22Rv1 (cell line): ENCODE results near the gene RYR2.

ENCODE experiments used
- H3K27ac ChIP-seq: fragments of 450-650 bp; 2 replicates; pipeline ENCODE4 v1.5.1; 2017
- ZFX ChIP-seq: fragments of 450-650 bp; IDR thresholded peaks from 2 replicates; pipeline ENCODE4 v1.6.1; 2017; ENCODE audit warnings: antibody characterized with exemption, borderline replicate concordance
- TF ChIP-seq, protein P1 (sequence below): fragments of 450-650 bp; IDR thresholded peaks from 2 replicates; pipeline ENCODE4 v1.5.1; 2017; ENCODE audit warnings: mild to moderate bottlenecking

RYR2 gene

DNA sequence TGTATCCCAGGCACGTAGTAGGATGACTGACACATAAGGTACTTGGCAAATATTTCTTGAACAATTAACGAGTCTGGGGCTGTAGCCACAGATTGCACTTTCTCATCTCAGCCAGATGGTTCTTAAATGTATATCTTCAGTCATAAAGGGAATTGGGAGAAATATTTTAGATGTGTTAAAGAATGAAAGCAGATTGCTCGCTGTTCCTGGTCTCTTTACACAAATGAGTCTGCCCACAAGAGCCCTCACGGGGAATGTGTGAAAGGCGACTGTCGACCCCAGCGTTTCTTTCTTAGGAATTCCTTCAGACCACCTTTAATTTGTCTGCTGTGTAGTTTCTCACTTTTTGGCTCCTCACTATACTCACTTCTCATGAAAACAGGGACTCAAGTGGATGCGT is 38.5 kb upstream of the RYR2 start:
- TF ChIP-seq ZFX: no peak
- TF ChIP-seq, protein P1, sequence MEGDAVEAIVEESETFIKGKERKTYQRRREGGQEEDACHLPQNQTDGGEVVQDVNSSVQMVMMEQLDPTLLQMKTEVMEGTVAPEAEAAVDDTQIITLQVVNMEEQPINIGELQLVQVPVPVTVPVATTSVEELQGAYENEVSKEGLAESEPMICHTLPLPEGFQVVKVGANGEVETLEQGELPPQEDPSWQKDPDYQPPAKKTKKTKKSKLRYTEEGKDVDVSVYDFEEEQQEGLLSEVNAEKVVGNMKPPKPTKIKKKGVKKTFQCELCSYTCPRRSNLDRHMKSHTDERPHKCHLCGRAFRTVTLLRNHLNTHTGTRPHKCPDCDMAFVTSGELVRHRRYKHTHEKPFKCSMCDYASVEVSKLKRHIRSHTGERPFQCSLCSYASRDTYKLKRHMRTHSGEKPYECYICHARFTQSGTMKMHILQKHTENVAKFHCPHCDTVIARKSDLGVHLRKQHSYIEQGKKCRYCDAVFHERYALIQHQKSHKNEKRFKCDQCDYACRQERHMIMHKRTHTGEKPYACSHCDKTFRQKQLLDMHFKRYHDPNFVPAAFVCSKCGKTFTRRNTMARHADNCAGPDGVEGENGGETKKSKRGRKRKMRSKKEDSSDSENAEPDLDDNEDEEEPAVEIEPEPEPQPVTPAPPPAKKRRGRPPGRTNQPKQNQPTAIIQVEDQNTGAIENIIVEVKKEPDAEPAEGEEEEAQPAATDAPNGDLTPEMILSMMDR: no peak
- no peak overlapping the region for H3K27ac ChIP-seq

DNA sequence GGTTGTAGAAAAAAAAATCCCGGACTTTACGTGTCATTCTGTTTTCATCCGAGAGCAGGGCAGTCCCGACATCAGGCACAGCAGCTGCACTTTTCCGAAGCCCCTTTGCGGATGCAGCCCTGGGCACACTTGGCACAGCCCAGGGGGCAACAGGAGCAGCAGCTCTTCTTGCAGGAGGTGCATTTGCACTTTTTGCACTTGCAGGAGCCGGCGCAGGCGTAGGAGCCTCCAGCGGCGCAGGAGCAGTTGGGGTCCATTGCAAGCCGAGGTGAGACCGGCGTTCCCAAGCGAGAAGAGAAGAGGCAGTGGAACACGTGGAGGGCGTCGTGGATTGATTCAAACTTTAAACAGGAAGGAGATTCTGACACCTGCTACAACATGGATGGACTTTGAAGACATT is 37.9 kb upstream of the RYR2 start, which contains the start of gene MT1HL1:
Gene MT1HL1, minus strand, starts transcription at position 326 of the 400 bp plus-strand sequence. Its CDS starts 69 bp downstream, at position 257.
- no peak within 1 kb of the TSS for H3K27ac ChIP-seq
- TF ChIP-seq, protein P1: no peak
- TF ChIP-seq ZFX: no peak

DNA sequence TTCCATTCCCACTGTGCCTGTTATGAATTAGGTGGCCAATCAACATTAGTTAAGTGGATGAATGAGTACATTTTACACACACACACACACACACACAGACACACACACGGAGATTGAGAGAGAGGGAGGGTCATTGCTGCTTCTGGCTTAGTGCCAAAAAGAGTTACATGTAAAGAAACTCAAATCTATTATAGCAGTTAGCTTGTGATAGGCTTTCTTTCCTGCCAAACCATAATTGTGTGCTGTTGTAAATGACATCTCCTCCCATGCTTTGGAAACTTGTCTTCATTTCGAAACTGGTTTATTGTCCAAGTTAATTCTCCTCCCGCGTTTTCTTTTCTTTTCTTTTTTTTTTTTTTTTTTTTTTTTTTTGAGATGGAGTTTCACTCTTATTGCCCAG is 36.3 kb upstream of the RYR2 start:
- TF ChIP-seq, protein P1: no peak
- no peak for TF ChIP-seq ZFX

DNA sequence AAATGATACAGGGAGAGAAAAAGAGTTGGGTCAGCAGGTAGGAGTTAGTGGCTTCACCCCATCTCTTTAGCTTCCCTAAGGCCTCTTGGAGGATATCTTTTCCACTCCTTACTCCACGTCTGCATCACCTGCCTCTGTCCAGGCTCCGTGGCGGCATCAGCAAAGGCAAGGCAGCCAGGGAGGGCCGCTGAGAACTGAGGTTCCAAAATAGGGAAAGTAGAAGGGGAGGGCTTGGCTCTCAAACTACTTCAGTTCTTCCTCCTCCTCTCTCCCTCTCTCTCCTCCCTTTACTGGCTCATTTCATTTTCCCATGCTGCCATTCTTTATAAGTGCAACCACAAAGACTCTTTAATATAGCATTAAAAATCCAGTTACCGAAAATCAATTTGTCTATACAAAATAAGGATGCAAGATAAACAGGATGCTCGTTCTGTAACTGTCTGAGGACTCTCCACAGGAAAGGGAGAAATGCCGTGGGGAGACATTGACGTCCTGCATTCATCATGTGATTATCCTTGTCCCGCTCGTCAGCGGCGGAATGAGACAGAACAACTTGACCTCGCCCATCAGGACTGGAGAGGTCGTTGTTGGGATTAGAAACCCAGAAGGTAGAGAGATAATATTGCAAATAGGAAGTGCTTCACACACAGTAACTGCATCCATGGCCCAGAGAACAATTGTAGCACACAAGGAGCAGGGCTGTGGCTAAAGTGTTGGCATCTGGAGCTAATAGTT is 34.7 kb upstream of the RYR2 start:
- TF ChIP-seq, protein P1: no peak
- TF ChIP-seq ZFX: no peak
- H3K27ac ChIP-seq: no peak overlapping the region

More for the DNA sequence above, 36.3 kb upstream of the RYR2 start:
- no peak overlapping the region for H3K27ac ChIP-seq

DNA sequence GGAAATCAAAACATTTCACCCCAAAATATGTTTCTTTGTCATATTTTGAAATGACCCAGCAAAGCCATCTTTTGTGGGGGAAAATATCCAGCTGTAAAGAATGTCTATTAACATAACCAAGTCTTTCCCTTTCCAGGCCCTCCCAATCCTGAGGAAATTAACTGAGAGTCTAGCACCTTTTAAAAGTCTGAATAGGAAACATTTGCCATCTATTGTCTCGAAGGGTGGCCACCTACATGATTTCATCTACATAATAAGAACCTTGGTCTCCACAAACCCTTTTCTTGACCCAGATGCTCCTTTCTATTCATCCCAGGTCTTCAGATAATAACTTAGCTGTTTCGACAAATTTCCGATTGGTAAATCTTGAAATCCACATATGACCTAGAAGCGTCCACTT is 32.4 kb upstream of the RYR2 start:
- no peak overlapping the region for H3K27ac ChIP-seq
- TF ChIP-seq, protein P1: no peak
- TF ChIP-seq ZFX: no peak

DNA sequence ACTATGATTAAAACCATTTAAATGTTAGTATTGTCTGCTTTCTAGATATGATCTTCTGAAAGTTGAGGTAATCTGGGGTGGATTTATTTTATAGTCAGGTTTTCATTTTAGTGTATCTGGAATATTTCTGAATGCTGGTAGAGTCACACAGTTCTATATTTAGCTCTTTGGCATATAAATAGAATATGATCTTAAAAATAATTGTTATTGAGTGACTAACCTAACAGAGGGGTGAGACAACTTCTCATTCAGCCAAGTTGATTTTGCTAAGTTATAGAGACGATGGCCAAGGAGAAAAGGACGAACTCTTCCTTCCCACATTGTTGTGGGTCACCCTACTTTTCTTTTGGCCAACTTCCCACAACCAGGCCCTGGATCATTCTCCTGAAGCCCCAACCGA is 30.6 kb upstream of the RYR2 start:
- TF ChIP-seq ZFX: no peak
- TF ChIP-seq, protein P1: no peak
- no peak overlapping the region for H3K27ac ChIP-seq

DNA sequence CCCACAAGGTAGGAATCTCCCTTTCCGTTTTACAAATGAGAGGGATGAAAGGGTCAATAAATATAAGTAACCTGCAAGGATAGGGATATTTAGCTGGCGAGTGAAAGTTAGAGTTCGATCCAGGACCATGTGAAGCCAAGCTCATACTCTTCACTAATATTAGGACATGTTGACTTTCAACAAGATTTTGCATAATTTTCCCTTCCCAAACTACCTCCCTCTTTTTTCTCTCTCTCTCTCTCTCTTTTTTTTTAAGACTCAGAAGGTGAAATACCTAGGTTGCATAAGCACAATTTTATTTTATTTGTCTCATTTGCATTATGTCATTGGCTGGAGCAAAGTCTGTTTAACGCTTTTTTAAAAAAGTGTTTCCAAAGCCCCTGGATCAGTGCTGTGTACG is 29.6 kb upstream of the RYR2 start:
- TF ChIP-seq, protein P1: no peak
- no peak for TF ChIP-seq ZFX
- H3K27ac ChIP-seq: no peak overlapping the region
